Panc1 (cell line): ENCODE results near the gene FLVCR1. TPM values are rescaled to one million over a fixed set of nuclear protein-coding genes. Genes with fewer than 3 reads are reported as not detected.

Source experiments
- ATAC-seq: fragments of 200-7000 bp; cut with Tn5 transposase; 2 replicates; pipeline ENCODE4 v1.9.1; 2020; ENCODE audit warnings: mild to moderate bottlenecking, moderate library complexity
- BruUV-seq: library from RNA; stranded (reverse); fragments of 400-500 nt; replicated peaks from 2 replicates; lab custom pipeline; 2021; lab: Mats Ljungman, UMichigan
- CTCF ChIA-PET: fragments of 300-600 bp; sonication (Branson Sonifier 250); formaldehyde crosslinking; loops from one replicate; lab custom pipeline; 2022; ENCODE audit warnings: antibody characterized with exemption; lab: Charles Lee
- POLR2A ChIA-PET: fragments of 300-600 bp; sonication (Branson Sonifier 250); formaldehyde crosslinking; loops from one replicate; lab custom pipeline; 2022; ENCODE audit warnings: antibody characterized with exemption; lab: Charles Lee
- DNase-seq: peaks from one replicate; pipeline ENCODE4 v3.0.0-alpha.2; 2010; ENCODE audit warnings: low read depth, low spot score
- H3K27ac ChIP-seq: 2 replicates; pipeline ENCODE4 v1.5.1; 2011; ENCODE audit warnings: mild to moderate bottlenecking, low read length, inconsistent platforms
- H3K27me3 ChIP-seq: fragments of 200-500 bp; sonication (Bioruptor generic); 2 replicates; pipeline ENCODE4 v1.6.0; 2014; ENCODE audit warnings: low read length, inconsistent platforms; ENCODE audit not compliant: control insufficient read depth, insufficient read depth
- H3K36me3 ChIP-seq: fragments of 200-500 bp; sonication (Bioruptor generic); 2 replicates; pipeline ENCODE4 v1.5.1; 2014; ENCODE audit warnings: inconsistent platforms, mild to moderate bottlenecking, low read length, moderate library complexity; ENCODE audit not compliant: control insufficient read depth, insufficient read depth
- H3K4me1 ChIP-seq: 2 replicates; pipeline ENCODE4 v1.5.1; 2011; ENCODE audit warnings: inconsistent platforms, mild to moderate bottlenecking, low read length, moderate library complexity; ENCODE audit not compliant: control insufficient read depth, insufficient read depth
- H3K4me3 ChIP-seq, 2 experiments: 2 replicates each; pipeline ENCODE4 v1.5.1; 2011 to 2012; ENCODE audit warnings: low read depth in 2 of 2, low read length in 2 of 2, mild to moderate bottlenecking in 2 of 2, inconsistent platforms in 1 of 2, moderate library complexity in 1 of 2
- H3K9me3 ChIP-seq: fragments of 200-500 bp; sonication (Bioruptor generic); 2 replicates; pipeline ENCODE4 v1.5.1; 2014; ENCODE audit warnings: low read depth, mild to moderate bottlenecking, inconsistent platforms, low read length, moderate library complexity; ENCODE audit not compliant: control insufficient read depth, insufficient read depth
- POLR2AphosphoS5 ChIP-seq: IDR thresholded peaks from 2 replicates; pipeline ENCODE4 v1.6.1; 2012; ENCODE audit warnings: mild to moderate bottlenecking, low read depth, low read length, moderate library complexity
- REST ChIP-seq, 2 experiments: IDR thresholded peaks; 2 replicates each; pipeline ENCODE4 v1.6.1; 2011 to 2012; ENCODE audit warnings: low read depth in 2 of 2, control low read depth in 1 of 2, low read length in 1 of 2, mild to moderate bottlenecking in 1 of 2, moderate library complexity in 1 of 2; ENCODE audit not compliant: insufficient read depth in 1 of 2
- SIN3A ChIP-seq: IDR thresholded peaks from 2 replicates; pipeline ENCODE4 v1.6.1; 2012; ENCODE audit warnings: low read depth, mild to moderate bottlenecking, low read length, moderate library complexity, borderline replicate concordance; ENCODE audit not compliant: insufficient read depth
- TCF7L2 ChIP-seq: IDR thresholded peaks from 2 replicates; pipeline ENCODE4 v1.6.1; 2011; ENCODE audit warnings: mild to moderate bottlenecking, low read depth, low read length, inconsistent platforms
- in situ Hi-C: cut with HindIII; loops from 2 replicates; pipeline ENCODE4 v1.10.0; 2016; ENCODE audit warnings: low sequenced_read_pairs, low pct_unique_long_range_greater_than_20kb
- intact Hi-C: fragments of 100-400 bp; cut with micrococcal nuclease; formaldehyde crosslinking; loops from one replicate; pipeline ENCODE4 v1.10.0; 2022; ENCODE audit not compliant: unreplicated experiment
- total RNA-seq: library from RNA; stranded (reverse); gene quantifications from one replicate; pipeline ENCODE4 v1.2.1, GENCODE V29; 2021; ENCODE audit not compliant: unreplicated experiment
- TF ChIP-seq, protein P1 (sequence below): fragments of 450-650 bp; IDR thresholded peaks from 2 replicates; pipeline ENCODE4 v1.5.1; 2017; ENCODE audit warnings: mild to moderate bottlenecking

Gene FLVCR1
- total RNA-seq, 1 experiment from 2014 or later, result 21.4 TPM

GRCh38 chr1:212901290-212901689 is 43.2 kb downstream of the FLVCR1 start:
- no peak for ATAC-seq
- H3K27ac ChIP-seq, result no peak overlapping the region
- no peaks in the 10 kb centered on the region for H3K27me3 ChIP-seq
- intact Hi-C loops, result no loop called here
- no peak overlapping the region for H3K4me3 ChIP-seq
- peaks cover 6% of the 10 kb centered on the region; the same call in 1 of the 2 replicates for H3K36me3 ChIP-seq
- TF ChIP-seq, protein P1, sequence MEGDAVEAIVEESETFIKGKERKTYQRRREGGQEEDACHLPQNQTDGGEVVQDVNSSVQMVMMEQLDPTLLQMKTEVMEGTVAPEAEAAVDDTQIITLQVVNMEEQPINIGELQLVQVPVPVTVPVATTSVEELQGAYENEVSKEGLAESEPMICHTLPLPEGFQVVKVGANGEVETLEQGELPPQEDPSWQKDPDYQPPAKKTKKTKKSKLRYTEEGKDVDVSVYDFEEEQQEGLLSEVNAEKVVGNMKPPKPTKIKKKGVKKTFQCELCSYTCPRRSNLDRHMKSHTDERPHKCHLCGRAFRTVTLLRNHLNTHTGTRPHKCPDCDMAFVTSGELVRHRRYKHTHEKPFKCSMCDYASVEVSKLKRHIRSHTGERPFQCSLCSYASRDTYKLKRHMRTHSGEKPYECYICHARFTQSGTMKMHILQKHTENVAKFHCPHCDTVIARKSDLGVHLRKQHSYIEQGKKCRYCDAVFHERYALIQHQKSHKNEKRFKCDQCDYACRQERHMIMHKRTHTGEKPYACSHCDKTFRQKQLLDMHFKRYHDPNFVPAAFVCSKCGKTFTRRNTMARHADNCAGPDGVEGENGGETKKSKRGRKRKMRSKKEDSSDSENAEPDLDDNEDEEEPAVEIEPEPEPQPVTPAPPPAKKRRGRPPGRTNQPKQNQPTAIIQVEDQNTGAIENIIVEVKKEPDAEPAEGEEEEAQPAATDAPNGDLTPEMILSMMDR, result no peak
- no peak for TF ChIP-seq TCF7L2
- TF ChIP-seq POLR2AphosphoS5, result no peak
- no peak for TF ChIP-seq SIN3A
- TF ChIP-seq REST (IDR thresholded peaks at IDR 0.05; ENCODE audit: insufficient read depth in 1 of 2, low read depth in 2 of 2, low read length in 1 of 2), result no peak
- no peaks in the 10 kb centered on the region for H3K4me1 ChIP-seq
- ChIA-PET POLR2A (no interaction called here), CTCF (interaction anchor here (0.7 kb wide), 1 partner anchor 9 kb away, joined by 4 read pairs; no protein-coding TSS in a partner anchor)
- in situ Hi-C loops, result no loop called here
- no peaks in the 10 kb centered on the region for H3K9me3 ChIP-seq
- no TSS peak for BruUV-seq
- DNase-seq, result no peak

- in situ Hi-C loops (no loop called here), intact Hi-C loops (no loop called here)
- DNase-seq (no peak), ATAC-seq (no peak)
- Histone ChIP-seq H3K4me3 (no peak overlapping the region), H3K27me3 (no peaks in the 10 kb centered on the region), H3K36me3 (peaks cover 6% of the 10 kb centered on the region; the same call in 1 of the 2 replicates), H3K4me1 (no peaks in the 10 kb centered on the region), H3K9me3 (no peaks in the 10 kb centered on the region), H3K27ac (no peak overlapping the region)
- no TSS peak for BruUV-seq
- ChIA-PET CTCF (no interaction called here), POLR2A (no interaction called here)
- TF ChIP-seq, protein P1, result no peak
- TF ChIP-seq REST (IDR thresholded peaks at IDR 0.05; ENCODE audit: insufficient read depth in 1 of 2, low read depth in 2 of 2, low read length in 1 of 2) (no peak), SIN3A (no peak), POLR2AphosphoS5 (no peak), TCF7L2 (no peak)
These were observed 44.0 kb downstream of the FLVCR1 start for GRCh38 chr1:212902054-212902453.
